Fibroblast of the conjunctiva (primary cell): ENCODE results near the gene CARD11.

Source experiments
- DNase-seq: peaks from one replicate; pipeline ENCODE4 v3.0.0-alpha.2; 2010; ENCODE audit warnings: low read depth

CARD11 gene

GRCh38 chr7:2982401-2982800, 61.3 kb downstream of the CARD11 start:
- no peak for DNase-seq

GRCh38 chr7:2981103-2981480, 62.6 kb downstream of the CARD11 start:
- DNase-seq, result no peak

- DNase-seq, result no peak
These were observed 63.1 kb downstream of the CARD11 start for GRCh38 chr7:2980401-2981102.

GRCh38 chr7:2979951-2980350, 63.7 kb downstream of the CARD11 start:
- DNase-seq, result no peak

GRCh38 chr7:2979201-2979631, 64.5 kb downstream of the CARD11 start:
- no peak for DNase-seq

GRCh38 chr7:2978408-2978807, 65.3 kb downstream of the CARD11 start:
- DNase-seq, result no peak

- no peak for DNase-seq
These were observed 67.8 kb downstream of the CARD11 start for GRCh38 chr7:2975821-2976371.

- DNase-seq, result no peak
These were observed 69.4 kb downstream of the CARD11 start for GRCh38 chr7:2974093-2974819.

GRCh38 chr7:2972835-2973161, 70.9 kb downstream of the CARD11 start:
- DNase-seq, result no peak

- no peak for DNase-seq
These were observed 71.5 kb downstream of the CARD11 start for GRCh38 chr7:2971914-2972834.

- no peak for DNase-seq
These were observed 72.8 kb downstream of the CARD11 start for GRCh38 chr7:2970861-2971260.

GRCh38 chr7:2970307-2970664, 73.4 kb downstream of the CARD11 start:
- DNase-seq, result no peak

- DNase-seq, result no peak
These were observed 74.0 kb downstream of the CARD11 start for GRCh38 chr7:2969398-2970306.

- no peak for DNase-seq
These were observed 74.9 kb downstream of the CARD11 start for GRCh38 chr7:2968616-2969397.

GRCh38 chr7:2968176-2968575, 75.5 kb downstream of the CARD11 start:
- DNase-seq, result no peak

- DNase-seq, result no peak
These were observed 76.0 kb downstream of the CARD11 start for GRCh38 chr7:2967705-2968104.

- DNase-seq, result no peak
These were observed 76.4 kb downstream of the CARD11 start for GRCh38 chr7:2967253-2967652.

GRCh38 chr7:2966466-2967078, 77.1 kb downstream of the CARD11 start:
- DNase-seq, result no peak

- no peak for DNase-seq
These were observed 77.9 kb downstream of the CARD11 start for GRCh38 chr7:2965745-2966270.

- DNase-seq, result no peak
These were observed 78.4 kb downstream of the CARD11 start for GRCh38 chr7:2965301-2965700.
